Hepatocyte (in vitro differentiated cells): ENCODE data around the gene LDB2.

ENCODE experiments used
- EZH2 ChIP-seq: fragments of 200-600 bp; sonication (generic); IDR thresholded peaks from 2 replicates; pipeline ENCODE4 v1.6.1; 2016; ENCODE audit warnings: antibody characterized with exemption, mild to moderate bottlenecking, borderline replicate concordance
- EZH2phosphoT487 ChIP-seq: fragments of 200-600 bp; sonication (generic); IDR thresholded peaks from one replicate; pipeline ENCODE4 v1.6.1; 2018; ENCODE audit warnings: antibody characterized with exemption, mild to moderate bottlenecking, low read depth, moderate library complexity; ENCODE audit not compliant: unreplicated experiment, severe bottlenecking
- TF ChIP-seq, protein P1 (sequence below): fragments of 200-600 bp; sonication (generic); IDR thresholded peaks from 2 replicates; pipeline ENCODE4 v1.5.1; 2016; ENCODE audit warnings: antibody characterized with exemption, mild to moderate bottlenecking; ENCODE audit not compliant: poor library complexity

DNA sequence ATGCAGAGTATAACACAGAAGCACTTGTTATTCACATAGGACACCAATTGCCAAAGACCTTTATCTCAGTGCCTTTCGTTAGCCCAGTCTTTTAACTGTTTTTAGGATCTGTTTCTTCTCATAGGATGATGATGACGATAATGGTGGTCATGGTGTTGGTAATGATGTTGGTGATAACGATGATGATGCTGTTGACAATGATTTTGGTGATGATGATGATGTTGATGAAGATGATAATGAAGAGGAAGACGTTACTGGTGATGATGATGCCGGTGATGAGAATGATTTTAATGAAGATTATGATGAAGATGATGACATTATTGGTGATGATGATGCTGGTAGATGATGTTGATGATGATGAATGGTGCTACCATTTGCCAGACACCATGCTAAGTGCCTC lies 29.8 kb downstream of the LDB2 start:
- TF ChIP-seq EZH2phosphoT487 (no peak), EZH2 (no peak)
- TF ChIP-seq, protein P1, sequence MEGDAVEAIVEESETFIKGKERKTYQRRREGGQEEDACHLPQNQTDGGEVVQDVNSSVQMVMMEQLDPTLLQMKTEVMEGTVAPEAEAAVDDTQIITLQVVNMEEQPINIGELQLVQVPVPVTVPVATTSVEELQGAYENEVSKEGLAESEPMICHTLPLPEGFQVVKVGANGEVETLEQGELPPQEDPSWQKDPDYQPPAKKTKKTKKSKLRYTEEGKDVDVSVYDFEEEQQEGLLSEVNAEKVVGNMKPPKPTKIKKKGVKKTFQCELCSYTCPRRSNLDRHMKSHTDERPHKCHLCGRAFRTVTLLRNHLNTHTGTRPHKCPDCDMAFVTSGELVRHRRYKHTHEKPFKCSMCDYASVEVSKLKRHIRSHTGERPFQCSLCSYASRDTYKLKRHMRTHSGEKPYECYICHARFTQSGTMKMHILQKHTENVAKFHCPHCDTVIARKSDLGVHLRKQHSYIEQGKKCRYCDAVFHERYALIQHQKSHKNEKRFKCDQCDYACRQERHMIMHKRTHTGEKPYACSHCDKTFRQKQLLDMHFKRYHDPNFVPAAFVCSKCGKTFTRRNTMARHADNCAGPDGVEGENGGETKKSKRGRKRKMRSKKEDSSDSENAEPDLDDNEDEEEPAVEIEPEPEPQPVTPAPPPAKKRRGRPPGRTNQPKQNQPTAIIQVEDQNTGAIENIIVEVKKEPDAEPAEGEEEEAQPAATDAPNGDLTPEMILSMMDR = no peak
